HEK293T (cell line): ENCODE data around the gene WWTR1.

Experiments used
- CTCF ChIA-PET: fragments of 350-600 bp; formaldehyde crosslinking; extraction: SDS; loops from one replicate; lab custom pipeline; 2021; ENCODE audit warnings: antibody characterized with exemption, inconsistent platforms; lab: Yijun Ruan, JAX
- POLR2A ChIA-PET: fragments of 350-600 bp; formaldehyde crosslinking; extraction: SDS; loops from one replicate; lab custom pipeline; 2020; ENCODE audit warnings: antibody characterized with exemption, inconsistent platforms; lab: Yijun Ruan, JAX
- DNase-seq: peaks from one replicate; pipeline ENCODE4 v3.0.0; 2012; ENCODE audit warnings: mixed read lengths; ENCODE audit errors: extremely low spot score
- ARNT ChIP-seq: fragments of 450-650 bp; IDR thresholded peaks from 2 replicates; pipeline ENCODE4 v1.6.1; 2017; ENCODE audit warnings: mild to moderate bottlenecking
- BHLHE40 ChIP-seq: fragments of 450-650 bp; IDR thresholded peaks from 2 replicates; pipeline ENCODE4 v1.6.1; 2016; ENCODE audit warnings: mild to moderate bottlenecking, moderate library complexity, borderline replicate concordance
- CTBP1 ChIP-seq: fragments of 450-650 bp; IDR thresholded peaks from 2 replicates; pipeline ENCODE4 v1.6.1; 2016; ENCODE audit warnings: borderline replicate concordance
- ELF4 ChIP-seq: fragments of 450-650 bp; IDR thresholded peaks from 2 replicates; pipeline ENCODE4 v1.6.1; 2017; ENCODE audit warnings: antibody characterized with exemption
- FOXA1 ChIP-seq: fragments of 450-650 bp; IDR thresholded peaks from 2 replicates; pipeline ENCODE4 v1.6.1; 2016; ENCODE audit warnings: mild to moderate bottlenecking
- FOXK2 ChIP-seq: fragments of 450-650 bp; IDR thresholded peaks from 2 replicates; pipeline ENCODE4 v1.6.1; 2016; ENCODE audit warnings: mild to moderate bottlenecking
- FOXM1 ChIP-seq: fragments of 450-650 bp; IDR thresholded peaks from 2 replicates; pipeline ENCODE4 v1.6.1; 2017; ENCODE audit warnings: mild to moderate bottlenecking, borderline replicate concordance
- HDGF ChIP-seq: fragments of 450-650 bp; IDR thresholded peaks from 2 replicates; pipeline ENCODE4 v1.6.1; 2017; ENCODE audit warnings: antibody characterized with exemption, borderline replicate concordance
- L3MBTL2 ChIP-seq: fragments of 450-650 bp; conservative IDR thresholded peaks from 2 replicates; pipeline ENCODE4 v1.6.1; 2016; ENCODE audit warnings: mild to moderate bottlenecking
- LEF1 ChIP-seq: fragments of 450-650 bp; IDR thresholded peaks from 2 replicates; pipeline ENCODE4 v1.6.1; 2017; ENCODE audit warnings: mild to moderate bottlenecking, borderline replicate concordance
- NFRKB ChIP-seq: fragments of 450-650 bp; IDR thresholded peaks from 2 replicates; pipeline ENCODE4 v1.6.1; 2016; ENCODE audit warnings: mild to moderate bottlenecking, moderate library complexity
- SP1 ChIP-seq: fragments of 450-650 bp; IDR thresholded peaks from 2 replicates; pipeline ENCODE4 v1.6.1; 2017
- SUZ12 ChIP-seq: fragments of 450-650 bp; IDR thresholded peaks from 2 replicates; pipeline ENCODE4 v1.6.1; 2016; ENCODE audit warnings: mild to moderate bottlenecking
- TARDBP ChIP-seq: fragments of 450-650 bp; IDR thresholded peaks from 2 replicates; pipeline ENCODE4 v1.6.1; 2016
- ZNF384 ChIP-seq: fragments of 450-650 bp; IDR thresholded peaks from 2 replicates; pipeline ENCODE4 v1.6.1; 2016
- TF ChIP-seq, protein P1 (sequence below): fragments of 450-650 bp; IDR thresholded peaks from 2 replicates; pipeline ENCODE4 v1.6.1; 2016

WWTR1 gene

DNA sequence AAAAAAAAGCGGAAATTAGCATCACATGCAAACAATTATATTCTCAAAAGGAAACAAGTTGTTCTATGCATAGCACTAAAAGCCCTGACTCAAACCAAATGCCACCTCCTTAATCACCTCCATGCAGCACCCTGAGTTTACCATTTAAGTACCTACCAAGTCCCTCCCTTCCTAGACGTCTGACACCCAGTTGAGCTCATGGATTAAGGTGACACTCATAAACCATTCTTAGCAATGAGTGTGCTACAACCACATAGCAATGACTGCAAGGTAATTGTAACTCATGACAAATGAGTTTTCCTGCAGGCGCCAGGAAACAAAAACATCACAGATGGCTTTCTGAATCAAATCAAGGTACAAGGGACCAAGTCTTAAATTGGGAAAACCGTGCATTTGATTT is 32.0 kb downstream of the WWTR1 start:
- DNase-seq = no peak
- no peak for TF ChIP-seq TARDBP
- TF ChIP-seq ELF4 = no peak
- TF ChIP-seq L3MBTL2 = no peak
- TF ChIP-seq CTBP1 = no peak
- TF ChIP-seq HDGF = no peak
- TF ChIP-seq ARNT = no peak
- TF ChIP-seq FOXA1 = no peak
- TF ChIP-seq SP1 = no peak
- TF ChIP-seq LEF1 = no peak
- CTCF ChIA-PET = no interaction called here
- POLR2A ChIA-PET = no interaction called here

- DNase-seq = no peak
- ChIA-PET POLR2A (no interaction called here), CTCF (no interaction called here)
- TF ChIP-seq FOXK2 (no peak), SP1 (no peak), ARNT (no peak), SUZ12 (no peak)
Measured at GRCh38 chr3:149623824-149624223, 34.0 kb downstream of the WWTR1 start.

DNA sequence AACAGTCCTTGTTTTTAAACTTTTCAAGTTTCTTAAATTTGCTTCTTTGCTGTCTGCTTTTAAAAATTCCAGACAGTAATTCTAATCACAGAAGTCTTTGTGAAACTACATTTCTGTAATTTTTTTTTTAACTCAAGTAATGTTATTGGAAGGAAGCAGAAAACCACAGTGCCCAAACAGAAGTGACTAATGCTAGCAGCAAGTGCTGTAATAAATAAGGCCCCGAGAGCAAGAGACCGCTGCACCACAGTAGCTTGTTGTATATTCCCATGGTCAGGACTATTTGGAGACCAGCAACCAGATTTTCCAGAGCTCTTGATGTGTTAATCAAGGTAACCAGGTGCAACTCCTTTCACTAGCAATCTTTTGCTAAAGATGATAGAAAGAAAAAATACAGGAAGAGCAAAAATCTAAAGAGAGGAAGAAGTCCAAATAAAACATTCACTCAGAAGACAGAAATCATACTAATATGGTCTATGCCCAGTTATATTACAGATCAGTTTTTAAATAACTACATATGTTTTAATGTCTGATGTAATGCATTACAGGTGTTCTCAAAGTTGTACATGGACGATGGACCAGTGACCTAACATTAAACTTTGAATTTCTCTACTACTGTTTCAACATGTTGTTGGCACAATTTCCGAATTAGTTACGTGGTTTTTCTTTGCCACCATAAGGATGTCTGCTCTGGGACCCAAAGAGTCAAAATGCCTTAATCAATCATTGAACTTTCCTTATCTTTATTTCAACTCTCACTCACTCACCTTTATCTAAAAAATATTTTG is 36.4 kb downstream of the WWTR1 start:
- ChIA-PET POLR2A (no interaction called here), CTCF (interaction anchor here (0.5 to 0.6 kb wide), 2 partner anchors 62 to 748 kb away, joined by 3 to 4 read pairs; no protein-coding TSS in a partner anchor)
- no peak for TF ChIP-seq SUZ12
- no peak for TF ChIP-seq NFRKB
- no peak for TF ChIP-seq FOXM1
- no peak for TF ChIP-seq HDGF
- TF ChIP-seq ARNT = no peak
- TF ChIP-seq SP1 = no peak
- no peak for TF ChIP-seq LEF1
- no peak for TF ChIP-seq FOXK2
- TF ChIP-seq, protein P1, sequence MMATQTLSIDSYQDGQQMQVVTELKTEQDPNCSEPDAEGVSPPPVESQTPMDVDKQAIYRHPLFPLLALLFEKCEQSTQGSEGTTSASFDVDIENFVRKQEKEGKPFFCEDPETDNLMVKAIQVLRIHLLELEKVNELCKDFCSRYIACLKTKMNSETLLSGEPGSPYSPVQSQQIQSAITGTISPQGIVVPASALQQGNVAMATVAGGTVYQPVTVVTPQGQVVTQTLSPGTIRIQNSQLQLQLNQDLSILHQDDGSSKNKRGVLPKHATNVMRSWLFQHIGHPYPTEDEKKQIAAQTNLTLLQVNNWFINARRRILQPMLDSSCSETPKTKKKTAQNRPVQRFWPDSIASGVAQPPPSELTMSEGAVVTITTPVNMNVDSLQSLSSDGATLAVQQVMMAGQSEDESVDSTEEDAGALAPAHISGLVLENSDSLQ = no peak
- TF ChIP-seq TARDBP = no peak
- TF ChIP-seq L3MBTL2 = no peak
- no peak for TF ChIP-seq BHLHE40
- TF ChIP-seq FOXA1 = no peak
- TF ChIP-seq ELF4 = no peak
- no peak for TF ChIP-seq CTBP1
- TF ChIP-seq ZNF384 = no peak
- DNase-seq = no peak

DNA sequence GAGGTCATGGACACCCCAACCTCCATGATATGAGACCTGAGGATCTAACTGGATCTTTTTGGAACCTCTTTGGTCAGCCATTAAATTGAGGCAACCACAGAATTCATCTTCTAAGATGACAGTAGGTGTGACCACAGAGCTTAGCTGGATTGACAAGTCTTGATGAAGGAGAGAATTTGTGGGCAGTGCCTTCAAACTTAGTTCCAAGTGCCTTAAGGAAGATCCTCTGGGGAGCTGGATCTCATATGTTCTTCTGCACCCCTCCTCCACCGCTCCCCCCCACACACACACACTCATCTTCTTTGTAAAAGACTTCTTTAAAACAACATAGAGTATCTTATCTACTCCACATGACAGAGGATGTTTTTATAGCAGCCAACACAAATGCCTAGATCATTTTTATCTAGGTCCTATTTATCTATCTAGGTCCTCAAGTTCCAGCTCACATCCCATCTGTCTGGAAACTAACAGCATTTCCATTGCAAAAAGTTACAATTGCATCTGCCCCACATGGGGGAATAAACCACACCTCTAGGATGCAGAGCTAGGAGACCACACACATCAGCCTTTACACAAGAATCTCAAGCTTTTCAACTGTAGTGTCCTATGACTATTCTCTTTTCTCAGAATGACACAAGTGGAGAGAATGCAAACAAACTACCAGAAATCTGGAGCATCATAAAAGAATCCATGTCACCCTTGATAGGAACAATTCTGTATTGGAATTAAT is 37.4 kb downstream of the WWTR1 start:
- CTCF ChIA-PET = interaction anchor here (0.5 to 0.6 kb wide), 3 partner anchors 63 to 749 kb away, joined by 3 to 4 read pairs (median 3); no protein-coding TSS in a partner anchor
- POLR2A ChIA-PET = no interaction called here
- DNase-seq = no peak
- TF ChIP-seq TARDBP (no peak), FOXA1 (no peak), ARNT (no peak), NFRKB (no peak), SUZ12 (no peak), LEF1 (no peak), FOXM1 (no peak), CTBP1 (no peak), FOXK2 (no peak), BHLHE40 (no peak), L3MBTL2 (no peak), ELF4 (no peak), SP1 (no peak), ZNF384 (no peak)

GRCh38 chr3:149619136-149619535 is 38.7 kb downstream of the WWTR1 start:
- CTCF ChIA-PET = no interaction called here
- POLR2A ChIA-PET = interaction anchor here (1.8 kb wide), 1 partner anchor 39 kb away, joined by 4 read pairs; the partner anchor contains the start of gene WWTR1
- DNase-seq = no peak
- no peak for TF ChIP-seq SP1
- TF ChIP-seq, protein P1 = no peak

- TF ChIP-seq SP1 (no peak), ARNT (no peak), HDGF (no peak)
- ChIA-PET POLR2A (interaction anchor here (1.8 kb wide), 1 partner anchor 39 kb away, joined by 4 read pairs; the partner anchor contains the start of gene WWTR1), CTCF (interaction anchor here (0.5 to 0.7 kb wide), 2 partner anchors 31 to 47 kb away, joined by 3 to 4 read pairs; no protein-coding TSS in a partner anchor)
- no peak for DNase-seq
Measured at GRCh38 chr3:149618151-149619123, 39.4 kb downstream of the WWTR1 start.
